Mucosa of stomach (tissue), 1 donor: ENCODE measurements around the gene IFNGR2.
"Not testable (repeated sequence)": the region's sequence is repeated elsewhere in the genome, so short reads cannot be mapped to it uniquely, and the experiment has no call there.

Source experiments
- H3K27me3 ChIP-seq: one replicate; pipeline ENCODE4 v1.7.0; 2013; ENCODE audit warnings: mild to moderate bottlenecking, low read length; ENCODE audit not compliant: control insufficient read depth, insufficient read depth
- H3K36me3 ChIP-seq: one replicate; pipeline ENCODE4 v1.7.0; 2013; ENCODE audit warnings: low read length; ENCODE audit not compliant: control insufficient read depth, insufficient read depth
- H3K4me1 ChIP-seq: one replicate; pipeline ENCODE4 v1.7.0; 2013; ENCODE audit warnings: mild to moderate bottlenecking, low read length; ENCODE audit not compliant: control insufficient read depth, insufficient read depth
- H3K4me3 ChIP-seq: one replicate; pipeline ENCODE4 v1.7.0; 2013; ENCODE audit warnings: low read length
- H3K9ac ChIP-seq: one replicate; pipeline ENCODE4 v1.7.0; 2013; ENCODE audit warnings: mild to moderate bottlenecking, low read length, moderate library complexity
- H3K9me3 ChIP-seq: one replicate; pipeline ENCODE4 v1.7.0; 2013; ENCODE audit warnings: mild to moderate bottlenecking, low read length, moderate library complexity; ENCODE audit not compliant: control insufficient read depth
- donor health status: Pancreatic carcinoma.

The IFNGR2 gene

DNA sequence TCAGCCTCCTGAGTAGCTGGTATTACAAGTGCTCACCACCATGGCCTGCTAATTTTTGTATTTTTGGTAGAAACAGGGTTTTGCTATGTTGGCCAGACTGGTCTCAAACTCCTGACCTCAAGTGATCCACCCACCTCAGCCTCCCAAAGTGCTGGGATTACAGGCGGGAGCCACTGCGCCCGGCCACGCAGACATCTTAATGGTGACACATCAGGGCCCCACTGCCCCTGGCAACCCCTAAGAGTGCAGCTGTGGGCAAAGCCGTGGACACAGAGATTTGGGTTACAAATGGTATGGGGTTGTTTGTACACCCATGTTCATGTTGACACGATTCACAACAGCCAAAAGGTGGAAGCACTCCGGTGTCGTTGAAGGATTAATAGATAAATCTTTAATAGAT is 29.8 kb downstream of the IFNGR2 start:
- H3K9me3 ChIP-seq, result no peaks in the 10 kb centered on the region
- H3K9ac ChIP-seq, result no peak overlapping the region
- no peaks in the 10 kb centered on the region for H3K27me3 ChIP-seq
- peaks cover 18% of the 10 kb centered on the region for H3K4me1 ChIP-seq
- H3K36me3 ChIP-seq, result peaks cover 23% of the 10 kb centered on the region
- H3K4me3 ChIP-seq, result no peak overlapping the region

DNA sequence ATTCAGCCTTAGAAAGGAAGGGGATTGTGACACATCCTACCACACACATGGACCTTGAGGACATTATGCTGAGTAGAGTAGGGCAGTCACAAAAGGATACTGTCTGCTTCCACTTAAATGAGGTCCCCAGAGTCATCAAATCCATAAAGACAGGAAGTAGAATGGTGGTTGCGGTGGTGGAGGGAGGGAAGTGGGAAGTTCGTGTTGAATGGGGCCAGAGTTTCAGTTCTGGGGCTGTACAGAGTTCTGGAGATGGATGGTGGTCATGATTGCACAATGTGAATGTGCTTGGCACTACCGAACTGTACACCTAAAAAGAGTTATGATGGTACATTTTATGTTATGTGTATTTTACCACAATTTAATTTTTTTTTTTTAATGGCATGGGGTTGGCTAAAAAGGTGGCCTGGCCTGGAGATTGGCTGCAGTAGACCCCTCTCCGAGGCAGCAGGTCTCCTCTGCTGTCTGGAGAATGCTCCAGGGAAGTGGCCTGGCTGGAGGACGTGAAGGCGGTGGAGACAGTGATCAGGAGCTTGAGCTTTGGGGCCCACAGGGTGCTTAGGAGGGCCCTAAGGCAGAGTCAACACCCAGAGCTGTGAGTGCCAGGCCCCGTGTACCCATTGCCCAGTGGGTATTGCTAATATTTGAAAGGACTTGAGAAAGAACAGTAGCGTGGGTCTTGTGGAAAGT is 30.4 kb downstream of the IFNGR2 start:
- Histone ChIP-seq H3K4me1 (peaks cover 18% of the 10 kb centered on the region), H3K9ac (peak overlapping the region; percentile 34), H3K27me3 (no peaks in the 10 kb centered on the region), H3K36me3 (peaks cover 23% of the 10 kb centered on the region), H3K9me3 (no peaks in the 10 kb centered on the region), H3K4me3 (no peak overlapping the region)

DNA sequence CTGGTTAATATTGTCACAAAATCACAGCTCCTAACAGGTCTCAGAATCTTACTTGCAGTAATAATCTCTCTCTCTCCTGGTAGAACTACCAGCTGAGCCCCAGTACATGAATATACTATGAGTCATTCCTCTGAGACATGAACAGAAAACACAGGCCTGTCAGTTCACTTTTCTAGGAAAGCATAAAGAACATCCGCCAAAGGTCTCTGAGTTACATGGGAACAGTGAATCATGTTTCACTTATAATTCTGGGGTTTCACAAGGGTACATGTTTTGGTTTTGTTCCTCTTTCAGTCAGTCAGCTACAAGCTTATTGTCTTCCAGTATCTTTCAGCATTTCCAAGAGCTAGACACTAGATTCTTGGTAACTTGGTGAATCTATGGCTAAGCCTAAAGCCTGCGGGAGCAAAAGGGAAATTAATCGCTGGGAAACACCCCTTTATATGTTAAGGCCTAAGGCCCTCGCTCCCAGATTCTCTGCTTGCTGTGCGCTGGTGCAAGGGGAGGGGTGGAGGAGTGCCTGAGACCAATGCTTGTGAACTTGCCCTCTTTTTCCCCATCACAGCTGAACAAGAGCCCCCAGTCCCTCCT is 31.7 kb downstream of the IFNGR2 start:
- Histone ChIP-seq H3K4me3 (no peak overlapping the region), H3K9ac (peak overlapping the region; percentile 49), H3K4me1 (peaks cover 18% of the 10 kb centered on the region)

GRCh38 chr21:33437140-33437539 is 33.9 kb downstream of the IFNGR2 start:
- Histone ChIP-seq H3K36me3 (peaks cover 19% of the 10 kb centered on the region), H3K4me3 (no peak overlapping the region), H3K4me1 (peaks cover 23% of the 10 kb centered on the region), H3K9ac (no peak overlapping the region), H3K27me3 (no peaks in the 10 kb centered on the region), H3K9me3 (no peaks in the 10 kb centered on the region)

More for the DNA sequence above, 31.7 kb downstream of the IFNGR2 start:
- Histone ChIP-seq H3K27me3 (no peaks in the 10 kb centered on the region), H3K36me3 (peaks cover 23% of the 10 kb centered on the region), H3K9me3 (no peaks in the 10 kb centered on the region)

GRCh38 chr21:33441489-33442477 is 38.6 kb downstream of the IFNGR2 start:
- Histone ChIP-seq H3K36me3 (no peaks in the 10 kb centered on the region), H3K4me3 (no peak overlapping the region)

GRCh38 chr21:33443194-33443593 is 40.0 kb downstream of the IFNGR2 start:
- no peaks in the 10 kb centered on the region for H3K27me3 ChIP-seq
- no peak overlapping the region for H3K4me3 ChIP-seq
- H3K9ac ChIP-seq, result no peak overlapping the region
- H3K36me3 ChIP-seq, result no peaks in the 10 kb centered on the region
- H3K4me1 ChIP-seq, result peaks cover 7% of the 10 kb centered on the region
- H3K9me3 ChIP-seq, result no peaks in the 10 kb centered on the region

More at GRCh38 chr21:33441489-33442477, 38.6 kb downstream of the IFNGR2 start:
- H3K27me3 ChIP-seq, result no peaks in the 10 kb centered on the region
- H3K9ac ChIP-seq, result no peak overlapping the region
- H3K9me3 ChIP-seq, result no peaks in the 10 kb centered on the region
- H3K4me1 ChIP-seq, result peaks cover 7% of the 10 kb centered on the region

DNA sequence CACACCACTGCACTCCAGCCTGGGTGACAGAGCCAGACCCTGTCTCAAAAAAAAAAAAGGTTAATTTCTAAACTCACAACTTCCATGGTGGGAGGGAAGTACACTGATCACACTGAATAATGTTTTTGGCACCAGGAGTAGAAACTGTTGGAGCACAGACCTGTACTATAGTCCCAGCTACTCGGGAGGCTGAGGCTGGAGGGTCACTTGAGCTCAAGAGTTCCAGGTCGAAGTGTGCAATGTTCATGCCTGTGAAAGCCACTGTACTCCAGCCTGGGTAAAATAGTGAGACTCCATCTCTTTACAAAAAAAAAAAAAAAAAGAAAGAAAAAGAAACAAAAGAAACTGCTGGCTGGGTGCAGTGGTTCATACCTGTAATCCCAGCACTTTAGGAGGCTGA is 41.3 kb downstream of the IFNGR2 start:
- no peaks in the 10 kb centered on the region for H3K27me3 ChIP-seq
- peaks cover 7% of the 10 kb centered on the region for H3K4me1 ChIP-seq
- H3K4me3 ChIP-seq, result no peak overlapping the region
- H3K9me3 ChIP-seq, result no peaks in the 10 kb centered on the region
- no peaks in the 10 kb centered on the region for H3K36me3 ChIP-seq
- no peak overlapping the region for H3K9ac ChIP-seq

DNA sequence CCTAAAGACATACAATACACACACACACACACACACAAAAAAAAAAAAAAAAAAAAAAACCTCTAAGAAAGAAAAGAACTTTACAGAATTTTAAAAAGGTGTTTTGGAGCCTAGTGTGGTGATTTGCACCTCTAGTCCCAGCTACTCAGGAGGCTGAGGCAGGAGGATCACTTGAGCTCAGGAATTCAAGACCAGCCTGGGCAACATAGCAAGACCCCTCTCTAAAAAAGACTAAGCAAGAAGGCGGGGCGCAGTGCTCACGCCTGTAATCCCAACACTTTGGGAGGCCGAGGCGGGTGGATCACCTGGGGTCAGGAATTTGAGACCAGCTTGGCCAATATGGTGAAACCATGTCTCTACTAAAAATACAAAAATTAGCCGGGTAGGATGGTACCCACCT is 43.4 kb downstream of the IFNGR2 start:
- not testable (repeated sequence) for H3K4me1 ChIP-seq, H3K9ac ChIP-seq

DNA sequence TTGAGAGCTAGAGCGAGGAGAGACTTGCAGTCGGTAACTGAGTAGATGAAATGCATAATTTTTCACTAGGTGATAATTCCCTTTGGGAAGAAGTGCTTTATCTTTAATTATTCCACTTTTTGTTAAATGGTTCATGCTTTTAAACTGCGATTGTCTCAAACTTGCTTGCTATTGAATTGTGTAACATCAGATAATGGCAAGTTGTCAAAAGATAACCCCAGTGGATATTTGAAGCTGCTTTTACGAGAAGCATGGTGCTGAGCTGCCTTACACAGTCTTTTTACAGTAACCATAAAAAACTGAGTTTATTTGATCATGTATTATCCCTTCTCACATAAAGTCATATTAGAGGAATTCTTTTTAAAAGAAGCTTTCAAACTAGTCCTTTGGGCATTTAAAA is 46.4 kb downstream of the IFNGR2 start:
- no peak overlapping the region for H3K4me3 ChIP-seq
- H3K9me3 ChIP-seq, result no peaks in the 10 kb centered on the region
- H3K9ac ChIP-seq, result no peak overlapping the region
- no peaks in the 10 kb centered on the region for H3K27me3 ChIP-seq
- H3K4me1 ChIP-seq, result peaks cover 10% of the 10 kb centered on the region
- no peaks in the 10 kb centered on the region for H3K36me3 ChIP-seq

More for the DNA sequence above, 43.4 kb downstream of the IFNGR2 start:
- H3K36me3 ChIP-seq, H3K27me3 ChIP-seq, H3K4me3 ChIP-seq, H3K9me3 ChIP-seq: not testable (repeated sequence)

- Histone ChIP-seq H3K4me3 (no peak overlapping the region), H3K4me1 (peaks cover 10% of the 10 kb centered on the region), H3K9me3 (no peaks in the 10 kb centered on the region), H3K36me3 (no peaks in the 10 kb centered on the region), H3K9ac (no peak overlapping the region), H3K27me3 (no peaks in the 10 kb centered on the region)
These were observed 48.4 kb downstream of the IFNGR2 start for GRCh38 chr21:33451634-33452071.

GRCh38 chr21:33452362-33452761 is 49.1 kb downstream of the IFNGR2 start:
- Histone ChIP-seq H3K9me3 (no peaks in the 10 kb centered on the region), H3K4me3 (no peak overlapping the region), H3K36me3 (no peaks in the 10 kb centered on the region), H3K4me1 (peaks cover 10% of the 10 kb centered on the region), H3K27me3 (no peaks in the 10 kb centered on the region), H3K9ac (no peak overlapping the region)
